Measurements from ENCODE around the gene CCN5. TPM values are rescaled to one million over a fixed set of nuclear protein-coding genes. Genes with fewer than 3 reads are reported as not detected.

Gene CCN5
- total RNA-seq, 1 experiment from 2014 or later: 0.26 TPM

DNA sequence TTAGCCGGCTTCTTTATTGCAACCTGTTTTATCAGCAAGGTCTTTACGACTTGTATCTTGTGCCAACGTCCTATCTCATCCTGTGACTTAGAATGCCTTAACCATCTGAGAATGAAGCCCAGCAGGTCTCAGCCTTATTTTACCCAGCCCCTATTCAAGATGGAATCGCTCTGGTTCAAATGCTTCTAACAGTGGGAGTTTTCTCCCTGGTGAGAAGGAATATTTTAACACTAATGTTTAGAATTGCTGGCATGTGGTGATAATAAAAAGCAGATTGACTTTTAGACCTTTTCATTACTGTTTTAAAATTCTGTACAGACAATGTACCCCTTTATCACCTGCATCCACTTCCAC lies 20.6 kb downstream of the CCN5 start:
- Histone ChIP-seq H3K27ac (ENCODE audit: low read length) (no peak overlapping the region), H3K4me1 (ENCODE audit: insufficient read depth, low read length) (peaks cover 24% of the 10 kb centered on the region), H3K9me2 (replicated peaks; ENCODE audit: low read length) (no peaks in the 10 kb centered on the region), H3K4me3 (ENCODE audit: low read length) (no peak overlapping the region), H3K9ac (ENCODE audit: low read length) (no peak overlapping the region), H3K4me2 (ENCODE audit: low read length) (no peak overlapping the region), H4K20me1 (ENCODE audit: low read length) (no peaks in the 10 kb centered on the region), H2AFZ (ENCODE audit: low read length) (no peak overlapping the region), H3K9me3 (ENCODE audit: low read length) (no peaks in the 10 kb centered on the region), H3F3A (ENCODE audit: low read length, unreplicated experiment) (no peaks in the 10 kb centered on the region), H3K27me3 (ENCODE audit: low read length) (no peaks in the 10 kb centered on the region), H3K79me2 (ENCODE audit: low read length) (no peaks in the 10 kb centered on the region), H3K36me3 (ENCODE audit: low read depth, low read length) (no peaks in the 10 kb centered on the region)
- ATAC-seq: no peak
- no TSS peak for BruUV-seq (replicated peaks)
- intact Hi-C loops (cut with micrococcal nuclease): no loop called here
- TF ChIP-seq EZH2phosphoT487 (IDR thresholded peaks at IDR 0.05; ENCODE audit: borderline replicate concordance, low read length): no peak
- TF ChIP-seq, protein P1, sequence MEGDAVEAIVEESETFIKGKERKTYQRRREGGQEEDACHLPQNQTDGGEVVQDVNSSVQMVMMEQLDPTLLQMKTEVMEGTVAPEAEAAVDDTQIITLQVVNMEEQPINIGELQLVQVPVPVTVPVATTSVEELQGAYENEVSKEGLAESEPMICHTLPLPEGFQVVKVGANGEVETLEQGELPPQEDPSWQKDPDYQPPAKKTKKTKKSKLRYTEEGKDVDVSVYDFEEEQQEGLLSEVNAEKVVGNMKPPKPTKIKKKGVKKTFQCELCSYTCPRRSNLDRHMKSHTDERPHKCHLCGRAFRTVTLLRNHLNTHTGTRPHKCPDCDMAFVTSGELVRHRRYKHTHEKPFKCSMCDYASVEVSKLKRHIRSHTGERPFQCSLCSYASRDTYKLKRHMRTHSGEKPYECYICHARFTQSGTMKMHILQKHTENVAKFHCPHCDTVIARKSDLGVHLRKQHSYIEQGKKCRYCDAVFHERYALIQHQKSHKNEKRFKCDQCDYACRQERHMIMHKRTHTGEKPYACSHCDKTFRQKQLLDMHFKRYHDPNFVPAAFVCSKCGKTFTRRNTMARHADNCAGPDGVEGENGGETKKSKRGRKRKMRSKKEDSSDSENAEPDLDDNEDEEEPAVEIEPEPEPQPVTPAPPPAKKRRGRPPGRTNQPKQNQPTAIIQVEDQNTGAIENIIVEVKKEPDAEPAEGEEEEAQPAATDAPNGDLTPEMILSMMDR (conservative IDR thresholded peaks at IDR 0.05; ENCODE audit: low read depth, low read length): no peak
- POLR2A ChIA-PET (ENCODE audit: unreplicated experiment): no interaction called here
- CTCF ChIA-PET: no interaction called here
- no peak for DNase-seq

GRCh38 chr20:44736170-44737021 lies 21.2 kb downstream of the CCN5 start:
- BruUV-seq (replicated peaks): no TSS peak
- no peak overlapping the region for H3K4me2 ChIP-seq (ENCODE audit: low read length)
- DNase-seq (peak; percentile 60), ATAC-seq (peak; percentile 19; the same call in 1 of the 2 replicates)
- H3K27ac ChIP-seq (ENCODE audit: low read length): no peak overlapping the region
- no peaks in the 10 kb centered on the region for H3K79me2 ChIP-seq (ENCODE audit: low read length)
- CTCF ChIA-PET: no interaction called here
- no peaks in the 10 kb centered on the region for H3K36me3 ChIP-seq (ENCODE audit: low read depth, low read length)
- no peaks in the 10 kb centered on the region for H3K27me3 ChIP-seq (ENCODE audit: low read length)
- TF ChIP-seq, protein P1 (conservative IDR thresholded peaks at IDR 0.05; ENCODE audit: low read depth, low read length): no peak
- TF ChIP-seq EZH2 (IDR thresholded peaks at IDR 0.05; ENCODE audit: low read length, unreplicated experiment) (no peak), EZH2phosphoT487 (IDR thresholded peaks at IDR 0.05; ENCODE audit: borderline replicate concordance, low read length) (no peak)
- peak overlapping the region; percentile 37 for H2AFZ ChIP-seq (ENCODE audit: low read length)
- H3K4me3 ChIP-seq (ENCODE audit: low read length): no peak overlapping the region
- no peaks in the 10 kb centered on the region for H3K9me2 ChIP-seq (replicated peaks; ENCODE audit: low read length)
- POLR2A ChIA-PET (ENCODE audit: unreplicated experiment): no interaction called here
- H3K9ac ChIP-seq (ENCODE audit: low read length): no peak overlapping the region
- H3K9me3 ChIP-seq (ENCODE audit: low read length): no peaks in the 10 kb centered on the region
- H3F3A ChIP-seq (ENCODE audit: low read length, unreplicated experiment): no peaks in the 10 kb centered on the region
- intact Hi-C loops (cut with micrococcal nuclease): no loop called here
- no peaks in the 10 kb centered on the region for H4K20me1 ChIP-seq (ENCODE audit: low read length)
- H3K4me1 ChIP-seq (ENCODE audit: insufficient read depth, low read length): peaks cover 21% of the 10 kb centered on the region

GRCh38 chr20:44737116-44737515 lies 21.9 kb downstream of the CCN5 start:
- no peak for TF ChIP-seq EZH2phosphoT487 (IDR thresholded peaks at IDR 0.05; ENCODE audit: borderline replicate concordance, low read length)
- TF ChIP-seq, protein P1 (conservative IDR thresholded peaks at IDR 0.05; ENCODE audit: low read depth, low read length): no peak
- TF ChIP-seq EZH2 (IDR thresholded peaks at IDR 0.05; ENCODE audit: low read length, unreplicated experiment): no peak
- H3K9me3 ChIP-seq (ENCODE audit: low read length): no peaks in the 10 kb centered on the region
- H3K9ac ChIP-seq (ENCODE audit: low read length): no peak overlapping the region
- ATAC-seq (no peak), DNase-seq (no peak)
- H3K4me3 ChIP-seq (ENCODE audit: low read length): no peak overlapping the region
- no peaks in the 10 kb centered on the region for H3F3A ChIP-seq (ENCODE audit: low read length, unreplicated experiment)
- ChIA-PET POLR2A (ENCODE audit: unreplicated experiment) (no interaction called here), CTCF (no interaction called here)
- no peaks in the 10 kb centered on the region for H3K79me2 ChIP-seq (ENCODE audit: low read length)
- H3K27me3 ChIP-seq (ENCODE audit: low read length): no peaks in the 10 kb centered on the region
- H3K36me3 ChIP-seq (ENCODE audit: low read depth, low read length): no peaks in the 10 kb centered on the region
- no peaks in the 10 kb centered on the region for H3K9me2 ChIP-seq (replicated peaks; ENCODE audit: low read length)
- peak overlapping the region; percentile 37 for H2AFZ ChIP-seq (ENCODE audit: low read length)
- BruUV-seq (replicated peaks): no TSS peak
- no peak overlapping the region for H3K4me2 ChIP-seq (ENCODE audit: low read length)
- H3K27ac ChIP-seq (ENCODE audit: low read length): no peak overlapping the region
- H3K4me1 ChIP-seq (ENCODE audit: insufficient read depth, low read length): peaks cover 15% of the 10 kb centered on the region; the same call in 1 of the 2 replicates
- H4K20me1 ChIP-seq (ENCODE audit: low read length): no peaks in the 10 kb centered on the region
- intact Hi-C loops (cut with micrococcal nuclease): no loop called here
